ENCODE measurements around the gene CA10.

DNA sequence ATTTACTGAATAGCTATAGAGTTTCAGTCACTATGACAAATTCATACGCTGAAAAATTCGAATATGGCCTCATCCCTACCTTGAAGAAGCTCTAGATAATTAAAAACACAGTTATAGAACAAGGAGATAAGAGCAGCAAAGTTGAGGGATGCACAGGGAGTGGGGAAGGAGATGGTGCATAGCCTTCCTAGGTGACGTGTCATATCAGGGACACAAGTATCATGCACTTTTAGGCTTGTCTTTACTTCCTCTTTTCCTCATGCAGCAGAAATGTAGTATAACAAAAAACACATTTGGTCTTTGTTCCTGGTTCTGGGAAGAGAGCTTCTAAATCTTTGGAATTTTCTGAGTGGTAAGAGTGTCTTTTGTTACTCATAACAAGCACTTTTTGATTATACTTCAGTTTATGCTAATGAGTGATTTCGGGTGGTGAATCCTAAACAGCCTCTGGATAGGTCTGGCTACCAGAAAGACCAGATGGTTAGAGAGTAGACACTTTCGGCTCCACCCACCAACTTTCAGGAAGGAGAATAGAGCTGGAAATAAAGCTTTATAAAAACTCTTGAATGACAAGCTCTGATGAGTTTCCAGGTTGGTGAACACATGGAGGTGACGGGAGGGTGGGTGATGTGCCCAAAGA lies 556.8 kb downstream of the CA10 start:
- no peak for TF ChIP-seq POLR2A (IDR thresholded peaks at IDR 0.05; ENCODE audit: low read depth, low read length)
- TF ChIP-seq CEBPB (IDR thresholded peaks at IDR 0.05; ENCODE audit: low read depth, low read length) = no peak
- TF ChIP-seq, protein P1, sequence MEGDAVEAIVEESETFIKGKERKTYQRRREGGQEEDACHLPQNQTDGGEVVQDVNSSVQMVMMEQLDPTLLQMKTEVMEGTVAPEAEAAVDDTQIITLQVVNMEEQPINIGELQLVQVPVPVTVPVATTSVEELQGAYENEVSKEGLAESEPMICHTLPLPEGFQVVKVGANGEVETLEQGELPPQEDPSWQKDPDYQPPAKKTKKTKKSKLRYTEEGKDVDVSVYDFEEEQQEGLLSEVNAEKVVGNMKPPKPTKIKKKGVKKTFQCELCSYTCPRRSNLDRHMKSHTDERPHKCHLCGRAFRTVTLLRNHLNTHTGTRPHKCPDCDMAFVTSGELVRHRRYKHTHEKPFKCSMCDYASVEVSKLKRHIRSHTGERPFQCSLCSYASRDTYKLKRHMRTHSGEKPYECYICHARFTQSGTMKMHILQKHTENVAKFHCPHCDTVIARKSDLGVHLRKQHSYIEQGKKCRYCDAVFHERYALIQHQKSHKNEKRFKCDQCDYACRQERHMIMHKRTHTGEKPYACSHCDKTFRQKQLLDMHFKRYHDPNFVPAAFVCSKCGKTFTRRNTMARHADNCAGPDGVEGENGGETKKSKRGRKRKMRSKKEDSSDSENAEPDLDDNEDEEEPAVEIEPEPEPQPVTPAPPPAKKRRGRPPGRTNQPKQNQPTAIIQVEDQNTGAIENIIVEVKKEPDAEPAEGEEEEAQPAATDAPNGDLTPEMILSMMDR (conservative IDR thresholded peaks at IDR 0.05; ENCODE audit: low read depth, low read length) = no peak
- no peak for TF ChIP-seq MAFK (IDR thresholded peaks at IDR 0.05; ENCODE audit: low read depth, low read length)
- no peak for TF ChIP-seq FOS (IDR thresholded peaks at IDR 0.05; ENCODE audit: low read depth, low read length)
- TF ChIP-seq SMC3 (IDR thresholded peaks at IDR 0.05; ENCODE audit: low read depth, low read length) = no peak
- no peak for TF ChIP-seq NFE2L2 (IDR thresholded peaks at IDR 0.05; ENCODE audit: low read depth, low read length)
- TF ChIP-seq RAD21 (IDR thresholded peaks at IDR 0.05; ENCODE audit: low read length) = no peak
- no peak for TF ChIP-seq MXI1 (IDR thresholded peaks at IDR 0.05; ENCODE audit: borderline replicate concordance, low read depth, low read length)
